ENCODE measurements around the gene U2AF1L4.

Gene U2AF1L4

DNA sequence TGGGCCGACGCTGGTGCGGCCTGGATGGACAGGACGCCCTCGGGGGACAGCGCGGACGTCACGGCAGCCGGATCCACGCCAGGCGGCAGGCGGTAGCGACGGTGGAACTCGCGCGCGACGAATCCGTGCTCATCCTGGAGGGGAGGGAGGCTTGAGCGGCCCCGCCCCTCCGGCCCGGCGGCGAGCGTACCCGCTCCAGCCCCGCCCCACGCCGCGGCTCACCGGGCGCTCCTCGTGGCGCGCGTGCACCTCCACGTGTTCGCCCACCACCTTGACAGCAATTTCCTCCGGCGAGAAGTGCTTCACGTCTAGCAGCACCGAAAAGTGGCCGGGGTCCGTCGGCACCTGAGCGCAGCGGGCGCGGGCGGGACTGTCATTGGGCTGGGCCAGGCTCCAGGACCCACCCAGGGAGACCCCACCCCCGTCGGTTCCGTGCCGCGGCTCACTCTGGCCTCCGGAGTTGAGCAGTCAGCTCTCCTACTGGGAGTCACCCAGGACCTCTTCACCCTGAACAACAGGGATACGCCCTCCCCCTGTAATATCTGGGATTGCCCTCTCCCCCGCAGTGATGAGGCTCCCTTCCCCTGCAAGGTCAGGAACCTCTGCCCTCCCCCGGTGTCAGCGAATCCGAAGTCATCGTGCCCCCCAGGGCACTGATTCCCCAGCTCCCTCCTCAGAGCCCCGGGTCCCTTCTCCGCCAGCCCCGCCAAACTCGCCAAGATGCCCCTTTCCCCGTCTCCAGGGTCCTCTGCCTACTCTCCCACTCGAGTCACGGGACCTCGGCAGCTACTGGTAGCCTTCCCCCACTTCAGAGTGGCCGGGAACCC lies 10.5 kb upstream of the U2AF1L4 start (continued):
- TF ChIP-seq, protein P1, sequence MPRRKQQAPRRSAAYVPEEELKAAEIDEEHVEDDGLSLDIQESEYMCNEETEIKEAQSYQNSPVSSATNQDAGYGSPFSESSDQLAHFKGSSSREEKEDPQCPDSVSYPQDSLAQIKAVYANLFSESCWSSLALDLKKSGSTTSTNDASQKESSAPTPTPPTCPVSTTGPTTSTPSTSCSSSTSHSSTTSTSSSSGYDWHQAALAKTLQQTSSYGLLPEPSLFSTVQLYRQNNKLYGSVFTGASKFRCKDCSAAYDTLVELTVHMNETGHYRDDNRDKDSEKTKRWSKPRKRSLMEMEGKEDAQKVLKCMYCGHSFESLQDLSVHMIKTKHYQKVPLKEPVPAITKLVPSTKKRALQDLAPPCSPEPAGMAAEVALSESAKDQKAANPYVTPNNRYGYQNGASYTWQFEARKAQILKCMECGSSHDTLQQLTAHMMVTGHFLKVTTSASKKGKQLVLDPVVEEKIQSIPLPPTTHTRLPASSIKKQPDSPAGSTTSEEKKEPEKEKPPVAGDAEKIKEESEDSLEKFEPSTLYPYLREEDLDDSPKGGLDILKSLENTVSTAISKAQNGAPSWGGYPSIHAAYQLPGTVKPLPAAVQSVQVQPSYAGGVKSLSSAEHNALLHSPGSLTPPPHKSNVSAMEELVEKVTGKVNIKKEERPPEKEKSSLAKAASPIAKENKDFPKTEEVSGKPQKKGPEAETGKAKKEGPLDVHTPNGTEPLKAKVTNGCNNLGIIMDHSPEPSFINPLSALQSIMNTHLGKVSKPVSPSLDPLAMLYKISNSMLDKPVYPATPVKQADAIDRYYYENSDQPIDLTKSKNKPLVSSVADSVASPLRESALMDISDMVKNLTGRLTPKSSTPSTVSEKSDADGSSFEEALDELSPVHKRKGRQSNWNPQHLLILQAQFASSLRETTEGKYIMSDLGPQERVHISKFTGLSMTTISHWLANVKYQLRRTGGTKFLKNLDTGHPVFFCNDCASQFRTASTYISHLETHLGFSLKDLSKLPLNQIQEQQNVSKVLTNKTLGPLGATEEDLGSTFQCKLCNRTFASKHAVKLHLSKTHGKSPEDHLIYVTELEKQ (tag by site-specific recombination; IDR thresholded peaks at IDR 0.05; ENCODE audit: borderline replicate concordance): no peak
- TF ChIP-seq GLIS1 (tag by site-specific recombination; IDR thresholded peaks at IDR 0.05) (peak; percentile 62), GLIS2 (tag by site-specific recombination; IDR thresholded peaks at IDR 0.05) (peak; percentile 26), IKZF3 (tag by site-specific recombination; IDR thresholded peaks at IDR 0.05) (0 out of 2 replicates have a peak, but pooled peaks have one; percentile 10)

DNA sequence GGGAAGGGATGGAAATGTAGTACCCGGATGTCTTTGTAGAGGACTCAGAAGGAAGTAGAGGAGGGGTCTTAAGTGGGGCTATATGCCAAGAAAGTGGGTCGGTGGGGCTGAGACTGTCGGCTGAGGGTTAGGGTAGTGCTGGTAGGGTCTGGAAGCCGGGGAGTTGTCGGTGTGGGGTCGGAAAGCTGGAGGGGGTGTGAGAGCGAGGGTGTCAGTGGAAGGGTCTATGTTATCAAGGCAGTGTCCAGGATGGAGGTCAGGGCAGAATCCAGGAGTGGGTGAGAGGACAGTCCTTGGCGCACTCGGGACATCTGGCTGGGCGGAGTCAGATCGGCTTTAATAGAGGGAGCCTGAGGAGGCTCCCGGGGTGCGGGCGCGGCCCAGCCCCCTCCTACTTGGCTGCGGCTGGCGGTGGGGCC lies 9.9 kb upstream of the U2AF1L4 start:
- ChIA-PET CTCF (interaction anchor here (1.3 kb wide), 1 partner anchor 10 kb away, joined by 3 read pairs; the partner anchor contains the start of genes PSENEN and U2AF1L4), POLR2A (interaction anchor here (0.7 to 3.0 kb wide), 2 partner anchors 10 to 15 kb away, joined by 4 to 53 read pairs; partner anchors contain the start of genes PSENEN and U2AF1L4)
- H3K4me1 ChIP-seq (ENCODE audit: control insufficient read depth, insufficient read depth, low read length): peaks cover 15% of the 10 kb centered on the region
- TF ChIP-seq, protein P2, sequence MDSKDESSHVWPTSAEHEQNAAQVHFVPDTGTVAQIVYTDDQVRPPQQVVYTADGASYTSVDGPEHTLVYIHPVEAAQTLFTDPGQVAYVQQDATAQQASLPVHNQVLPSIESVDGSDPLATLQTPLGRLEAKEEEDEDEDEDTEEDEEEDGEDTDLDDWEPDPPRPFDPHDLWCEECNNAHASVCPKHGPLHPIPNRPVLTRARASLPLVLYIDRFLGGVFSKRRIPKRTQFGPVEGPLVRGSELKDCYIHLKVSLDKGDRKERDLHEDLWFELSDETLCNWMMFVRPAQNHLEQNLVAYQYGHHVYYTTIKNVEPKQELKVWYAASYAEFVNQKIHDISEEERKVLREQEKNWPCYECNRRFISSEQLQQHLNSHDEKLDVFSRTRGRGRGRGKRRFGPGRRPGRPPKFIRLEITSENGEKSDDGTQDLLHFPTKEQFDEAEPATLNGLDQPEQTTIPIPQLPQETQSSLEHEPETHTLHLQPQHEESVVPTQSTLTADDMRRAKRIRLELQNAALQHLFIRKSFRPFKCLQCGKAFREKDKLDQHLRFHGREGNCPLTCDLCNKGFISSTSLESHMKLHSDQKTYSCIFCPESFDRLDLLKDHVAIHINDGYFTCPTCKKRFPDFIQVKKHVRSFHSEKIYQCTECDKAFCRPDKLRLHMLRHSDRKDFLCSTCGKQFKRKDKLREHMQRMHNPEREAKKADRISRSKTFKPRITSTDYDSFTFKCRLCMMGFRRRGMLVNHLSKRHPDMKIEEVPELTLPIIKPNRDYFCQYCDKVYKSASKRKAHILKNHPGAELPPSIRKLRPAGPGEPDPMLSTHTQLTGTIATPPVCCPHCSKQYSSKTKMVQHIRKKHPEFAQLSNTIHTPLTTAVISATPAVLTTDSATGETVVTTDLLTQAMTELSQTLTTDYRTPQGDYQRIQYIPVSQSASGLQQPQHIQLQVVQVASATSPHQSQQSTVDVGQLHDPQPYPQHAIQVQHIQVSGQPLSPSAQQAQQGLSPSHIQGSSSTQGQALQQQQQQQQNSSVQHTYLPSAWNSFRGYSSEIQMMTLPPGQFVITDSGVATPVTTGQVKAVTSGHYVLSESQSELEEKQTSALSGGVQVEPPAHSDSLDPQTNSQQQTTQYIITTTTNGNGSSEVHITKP (tag by site-specific recombination; IDR thresholded peaks at IDR 0.05): no peak
- TF ChIP-seq ZNF776 (tag by site-specific recombination; IDR thresholded peaks at IDR 0.05; ENCODE audit: borderline replicate concordance): no peak
- peak; percentile 71; the same call in 1 of the 2 replicates for TF ChIP-seq ZBTB7A (tag by site-specific recombination; IDR thresholded peaks at IDR 0.05; ENCODE audit: low read depth)
- TF ChIP-seq GLIS2 (tag by site-specific recombination; IDR thresholded peaks at IDR 0.05): 0 out of 2 replicates have a peak, but pooled peaks have one; percentile 20
- no peak for TF ChIP-seq ZNF175 (tag by site-specific recombination; IDR thresholded peaks at IDR 0.05)
- TF ChIP-seq ZNF843 (tag by site-specific recombination; IDR thresholded peaks at IDR 0.05): no peak
- 0 out of 2 replicates have a peak, but pooled peaks have one; percentile 11 for TF ChIP-seq ZIC2 (tag by site-specific recombination; IDR thresholded peaks at IDR 0.05)
- TF ChIP-seq ZBTB17 (tag by site-specific recombination; IDR thresholded peaks at IDR 0.05): no peak
- TF ChIP-seq ZNF112 (tag by site-specific recombination; IDR thresholded peaks at IDR 0.05): no peak
- TF ChIP-seq, protein P3, sequence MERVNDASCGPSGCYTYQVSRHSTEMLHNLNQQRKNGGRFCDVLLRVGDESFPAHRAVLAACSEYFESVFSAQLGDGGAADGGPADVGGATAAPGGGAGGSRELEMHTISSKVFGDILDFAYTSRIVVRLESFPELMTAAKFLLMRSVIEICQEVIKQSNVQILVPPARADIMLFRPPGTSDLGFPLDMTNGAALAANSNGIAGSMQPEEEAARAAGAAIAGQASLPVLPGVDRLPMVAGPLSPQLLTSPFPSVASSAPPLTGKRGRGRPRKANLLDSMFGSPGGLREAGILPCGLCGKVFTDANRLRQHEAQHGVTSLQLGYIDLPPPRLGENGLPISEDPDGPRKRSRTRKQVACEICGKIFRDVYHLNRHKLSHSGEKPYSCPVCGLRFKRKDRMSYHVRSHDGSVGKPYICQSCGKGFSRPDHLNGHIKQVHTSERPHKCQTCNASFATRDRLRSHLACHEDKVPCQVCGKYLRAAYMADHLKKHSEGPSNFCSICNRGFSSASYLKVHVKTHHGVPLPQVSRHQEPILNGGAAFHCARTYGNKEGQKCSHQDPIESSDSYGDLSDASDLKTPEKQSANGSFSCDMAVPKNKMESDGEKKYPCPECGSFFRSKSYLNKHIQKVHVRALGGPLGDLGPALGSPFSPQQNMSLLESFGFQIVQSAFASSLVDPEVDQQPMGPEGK (tag by site-specific recombination; IDR thresholded peaks at IDR 0.05): 0 out of 2 replicates have a peak, but pooled peaks have one; percentile 9
- TF ChIP-seq ZNF548 (tag by site-specific recombination; IDR thresholded peaks at IDR 0.05): no peak
- no peak for TF ChIP-seq ZNF274 (IDR thresholded peaks at IDR 0.05; ENCODE audit: low read length)
- TF ChIP-seq ZNF274 (tag by site-specific recombination; IDR thresholded peaks at IDR 0.05; ENCODE audit: borderline replicate concordance): no peak
- H3K27ac ChIP-seq (ENCODE audit: extremely low read depth, low read depth, low read length): no peak overlapping the region
- H3K4me3 ChIP-seq (ENCODE audit: low read depth, low read length): no peak overlapping the region
- peaks cover 49 to 58% of the 10 kb centered on the region in 2 experiments for H3K36me3 ChIP-seq (ENCODE audit: control insufficient read depth in 2 of 2, insufficient read depth in 1 of 2, low read length in 2 of 2)
- no peaks in the 10 kb centered on the region for H3K9me3 ChIP-seq (ENCODE audit: control insufficient read depth, insufficient read depth, low read depth, low read length)

Measured in HEK293 (cell line).